Esophagus mucosa (tissue), 1 donor: ENCODE measurements around the gene HOXA6. TPM values are rescaled to one million over a fixed set of nuclear protein-coding genes. Genes with fewer than 3 reads are reported as not detected.
A peak's percentile ranks its signal among the peaks of the same experiment; 100 is the strongest.

Experiments
- ATAC-seq: fragments of 200-7000 bp; cut with Tn5 transposase; one replicate; pipeline ENCODE4 v1.9.1; 2020
- total RNA-seq: library from RNA; stranded (reverse); gene quantifications from one replicate; pipeline ENCODE4 v1.2.4, GENCODE V29; 2023
- donor health status: DM: yes; HTN: yes; CAD: no.

HOXA6 gene
- total RNA-seq, 1 donor from 2014 or later = 1.7 TPM

GRCh38 chr7:27107391-27108381 lies 39.9 kb downstream of the HOXA6 start:
- peak; percentile 3 for ATAC-seq

GRCh38 chr7:27106901-27107240 lies 40.7 kb downstream of the HOXA6 start:
- no peak for ATAC-seq

DNA sequence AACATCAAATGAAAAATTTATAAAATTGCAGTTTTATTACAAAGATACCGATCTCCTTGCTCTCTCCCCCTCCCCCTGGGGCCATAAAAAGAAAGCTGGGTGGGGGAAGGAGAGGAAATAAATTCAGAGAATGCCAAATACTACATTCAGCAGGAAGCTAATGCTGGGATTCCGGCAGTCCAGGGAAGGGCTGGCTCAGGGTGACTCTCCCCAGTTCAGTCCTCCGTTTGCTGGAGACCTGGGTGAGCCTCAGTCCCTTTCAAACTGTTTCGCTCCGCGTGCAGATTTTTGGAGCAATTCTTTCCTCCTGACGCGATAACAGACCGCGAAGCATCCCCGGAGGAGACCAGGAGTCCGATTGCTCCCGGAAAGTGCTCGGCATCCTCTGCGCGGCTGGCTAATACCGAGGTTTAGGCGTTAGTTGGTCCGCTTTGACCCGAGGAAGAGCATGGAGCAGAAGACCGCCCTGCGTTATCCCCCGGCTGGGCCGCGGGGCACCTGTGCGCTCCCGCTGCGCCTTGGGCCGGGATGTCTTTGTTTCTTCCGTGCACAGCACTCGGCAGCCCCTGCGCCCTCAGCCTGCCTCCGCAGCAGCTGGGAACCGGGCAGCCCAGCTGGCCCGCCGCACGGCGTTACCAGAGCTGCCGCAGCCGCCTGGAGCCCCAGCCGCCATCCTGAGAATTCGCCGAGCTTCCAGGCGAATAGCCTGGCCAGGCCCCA lies 41.2 kb downstream of the HOXA6 start:
- ATAC-seq = no peak

GRCh38 chr7:27105301-27106031 lies 42.1 kb downstream of the HOXA6 start:
- no peak for ATAC-seq

- ATAC-seq = no peak
Measured at GRCh38 chr7:27104341-27105058, 43.1 kb downstream of the HOXA6 start.

DNA sequence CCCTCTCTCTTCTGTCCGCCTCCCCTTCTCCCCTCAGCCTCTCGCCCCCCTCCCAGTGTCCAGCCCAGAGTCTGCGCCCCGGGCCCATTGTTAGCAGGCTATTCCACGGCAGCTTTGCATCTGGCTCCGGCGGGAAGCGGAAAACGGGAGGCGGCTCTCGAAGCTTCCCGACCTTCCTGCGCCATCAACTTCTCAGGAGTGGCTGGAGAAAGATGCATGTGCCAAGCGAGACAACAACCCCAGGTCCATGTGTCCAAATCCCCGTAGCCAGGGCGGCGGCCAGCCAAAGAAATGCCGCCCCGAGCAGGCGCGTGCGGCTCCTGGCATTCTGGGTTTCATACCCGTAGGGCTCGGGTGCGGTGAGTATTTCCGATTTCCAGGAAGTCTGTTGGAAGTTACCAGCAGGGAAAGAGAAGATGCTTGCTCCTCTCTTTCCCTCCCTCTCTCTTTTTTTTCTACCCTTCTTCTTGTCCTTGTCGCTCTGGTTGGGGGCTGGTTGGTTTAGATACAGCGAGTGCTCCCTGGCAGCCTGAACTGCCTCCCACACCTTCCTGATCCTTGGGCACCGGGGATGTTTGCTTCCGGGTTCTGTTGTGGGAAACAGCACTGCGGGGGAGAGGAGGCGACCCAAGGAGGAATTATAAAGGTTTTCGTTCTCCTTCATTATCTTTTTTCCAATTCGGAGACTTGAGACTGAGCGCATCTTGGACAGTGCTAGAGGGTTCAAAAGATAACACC lies 43.9 kb downstream of the HOXA6 start:
- no peak for ATAC-seq

DNA sequence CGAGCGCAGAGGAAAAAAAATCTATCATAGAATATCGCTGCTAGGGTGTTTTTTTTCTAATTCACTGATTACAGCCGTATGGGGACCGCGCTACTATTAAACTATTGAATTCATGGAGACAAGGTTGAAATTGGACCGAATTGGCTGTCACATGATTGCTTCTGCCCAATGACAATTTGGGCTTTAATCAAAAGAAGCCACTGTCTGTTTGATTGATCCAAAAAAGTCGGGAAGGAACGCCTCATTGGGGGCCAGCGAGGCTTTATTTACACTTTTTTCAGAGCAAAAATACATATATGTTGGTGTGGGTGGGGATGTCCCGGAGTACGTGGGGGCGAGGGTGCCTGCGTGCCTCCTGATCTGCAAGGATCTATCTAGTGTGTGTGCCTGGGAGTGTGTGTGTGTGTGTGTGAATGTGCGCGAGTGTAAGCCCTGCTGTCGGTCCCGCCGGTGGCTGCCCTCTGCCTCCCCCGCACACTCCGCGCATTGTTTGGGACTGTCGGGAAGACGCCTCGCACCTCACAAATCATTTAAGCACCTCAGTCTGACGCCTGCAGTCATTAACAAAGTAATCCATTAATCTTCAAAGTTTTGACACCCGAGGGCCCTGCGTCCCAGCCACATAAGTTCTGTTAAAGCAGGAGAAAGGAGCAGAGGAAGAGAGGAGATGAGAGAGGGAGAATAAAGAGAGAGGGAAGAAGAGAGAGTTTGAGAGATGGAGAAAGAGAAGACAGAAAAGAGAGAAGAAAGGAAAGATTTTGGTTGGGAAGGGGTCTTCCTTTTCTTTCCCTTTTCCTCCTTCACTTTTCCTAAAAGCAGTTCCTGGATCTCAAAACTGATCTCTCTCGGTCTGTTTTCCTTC lies 44.8 kb downstream of the HOXA6 start, which contains the start of gene HOXA2:
Gene HOXA2 (minus strand): TSS at position 103 of the 862 bp plus-strand sequence. CDS start 183 bp downstream, outside the sequence.
- peak; percentile 41 for ATAC-seq

DNA sequence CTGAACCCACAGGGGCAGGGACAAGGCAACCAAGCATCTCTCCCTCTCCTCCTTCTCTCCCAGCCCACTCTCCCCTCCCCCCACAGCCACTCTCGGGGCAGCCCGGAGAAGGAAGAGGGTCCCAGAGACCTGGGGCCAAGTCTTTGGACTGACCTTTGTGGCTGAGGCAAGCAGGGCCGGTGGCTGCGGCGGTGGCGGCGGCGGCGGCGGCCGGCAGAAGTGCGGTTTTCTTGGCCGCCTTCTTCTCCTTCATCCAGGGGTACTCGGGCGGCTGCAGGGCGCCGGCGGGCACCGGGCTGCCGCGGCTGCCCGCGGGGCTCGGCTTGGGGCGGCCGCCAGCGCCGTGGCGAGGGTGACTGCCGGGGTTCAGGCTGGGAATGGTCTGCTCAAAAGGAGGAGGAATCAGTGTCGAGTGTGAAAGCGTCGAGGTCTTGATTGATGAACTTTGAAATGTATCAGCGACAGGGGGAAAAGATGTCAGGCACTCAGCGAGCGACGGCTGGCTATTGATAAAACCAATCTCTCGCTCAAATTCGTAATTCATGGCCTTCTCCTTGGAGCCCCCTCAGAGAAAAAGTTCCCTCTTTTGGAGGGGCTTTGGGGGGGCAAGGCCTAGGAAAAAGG lies 45.5 kb downstream of the HOXA6 start:
- ATAC-seq = no peak

DNA sequence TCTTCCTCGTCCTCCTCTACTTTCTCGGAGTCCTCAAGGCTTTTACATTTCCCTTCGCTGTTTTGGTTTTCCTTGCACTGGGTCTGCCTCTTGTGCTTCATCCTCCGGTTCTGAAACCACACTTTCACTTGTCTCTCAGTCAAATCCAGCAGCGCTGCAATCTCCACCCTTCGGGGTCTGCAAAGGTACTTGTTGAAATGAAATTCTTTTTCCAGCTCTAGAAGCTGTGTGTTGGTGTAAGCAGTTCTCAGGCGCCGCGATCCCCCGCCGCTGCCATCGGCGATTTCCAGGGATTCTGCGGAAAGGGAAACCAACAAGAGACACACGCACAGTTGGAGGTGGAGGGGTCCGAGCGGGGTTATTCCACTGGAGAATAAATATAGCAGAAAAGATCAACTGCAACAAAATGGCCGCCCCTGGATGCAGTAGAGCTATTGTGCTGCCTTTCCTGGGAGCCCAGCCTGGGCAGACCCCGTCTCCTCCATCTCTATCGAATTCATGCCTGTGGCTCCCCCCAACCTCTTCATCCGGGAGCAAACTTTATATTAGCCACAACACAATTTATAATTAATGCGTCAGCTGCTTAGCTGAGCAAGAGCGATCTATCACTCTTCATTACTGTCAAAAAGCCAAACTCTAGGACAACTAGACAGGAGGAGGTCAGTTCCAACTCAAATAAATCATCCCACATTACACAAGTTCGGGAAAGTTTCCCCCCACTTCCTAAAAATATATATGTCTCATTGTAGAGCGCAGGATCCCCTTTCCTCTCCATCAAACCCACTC lies 46.2 kb downstream of the HOXA6 start:
- no peak for ATAC-seq

DNA sequence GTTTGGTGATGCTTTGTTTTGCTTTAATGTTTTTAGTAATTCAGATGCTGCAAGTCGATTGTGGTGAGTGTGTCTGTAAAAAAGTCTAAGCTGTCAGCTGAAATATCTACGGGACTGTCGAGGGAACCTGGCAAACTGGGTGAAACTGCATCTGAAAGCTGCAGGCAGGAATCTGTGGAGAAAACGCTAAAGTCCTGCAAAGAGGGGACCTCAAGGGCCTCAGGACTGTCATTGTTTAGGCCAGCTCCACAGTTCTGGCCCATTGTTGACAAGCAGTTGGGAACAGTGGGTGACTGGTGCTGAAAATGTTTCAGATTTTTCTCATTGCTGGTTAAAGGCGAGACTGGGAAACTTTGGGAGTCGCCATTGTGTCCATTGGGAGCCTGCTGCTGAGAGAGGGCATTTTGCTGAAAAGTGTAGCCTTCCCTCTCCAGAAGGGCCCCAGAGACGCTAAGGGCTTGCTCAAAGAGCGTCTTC lies 46.8 kb downstream of the HOXA6 start:
- ATAC-seq = no peak

- no peak for ATAC-seq
Measured at GRCh38 chr7:27099453-27100370, 47.9 kb downstream of the HOXA6 start.

DNA sequence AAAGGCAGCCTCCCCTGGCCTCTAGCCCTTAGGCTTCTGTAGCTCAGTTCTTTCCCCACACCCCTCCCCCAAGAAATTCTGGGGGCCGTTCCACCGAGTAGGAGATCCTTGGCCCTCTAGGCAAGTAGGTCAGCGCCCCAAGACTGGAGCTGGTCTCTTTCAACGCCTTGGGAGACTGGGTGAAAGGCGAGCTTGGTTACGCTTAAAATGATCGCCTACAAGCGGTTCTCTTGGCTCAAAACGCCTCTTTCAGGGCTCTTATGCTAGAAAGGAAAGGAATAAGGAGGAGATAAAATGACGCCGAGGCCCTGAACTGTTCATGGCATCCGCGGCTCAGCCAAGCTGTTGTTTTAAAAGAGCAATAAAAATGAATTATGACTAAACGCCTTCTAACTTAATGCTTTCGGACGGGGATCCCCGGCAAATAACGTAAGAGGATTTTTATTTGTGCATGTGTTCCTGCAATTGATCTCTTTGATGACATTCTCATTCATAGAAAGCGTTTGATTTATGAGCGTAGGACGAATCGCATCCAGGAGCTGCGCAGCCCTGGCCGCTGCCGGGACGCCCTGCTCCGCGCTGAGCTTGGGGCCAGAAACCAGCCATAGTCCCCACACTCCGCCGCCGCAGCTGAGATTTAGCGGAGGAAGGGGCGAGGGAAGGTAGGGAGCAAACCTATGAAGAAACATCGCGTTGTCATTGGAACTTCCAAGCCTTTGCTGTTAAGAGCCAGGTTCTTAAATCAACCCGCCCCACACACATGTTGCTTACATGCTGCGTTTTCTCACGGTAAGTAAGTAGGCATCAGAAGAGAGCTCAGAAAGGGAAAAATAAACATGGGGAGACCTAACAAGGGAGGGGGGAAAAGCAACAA lies 48.8 kb downstream of the HOXA6 start:
- ATAC-seq = no peak

GRCh38 chr7:27097686-27098577 lies 49.6 kb downstream of the HOXA6 start:
- peak; percentile 23 for ATAC-seq

- peak; percentile 19 for ATAC-seq
Measured at GRCh38 chr7:27096768-27097514, 50.6 kb downstream of the HOXA6 start.
